GM23338 (cell line): Measurements from ENCODE around the gene TIMM29. TPM values are rescaled to one million over a fixed set of nuclear protein-coding genes. Genes with fewer than 3 reads are reported as not detected.
"Not testable (repeated sequence)": the region's sequence is repeated elsewhere in the genome, so short reads cannot be mapped to it uniquely, and the experiment has no call there.

Source experiments
- ATAC-seq: fragments of 200-7000 bp; cut with Tn5 transposase; 3 replicates; pipeline ENCODE4 v1.9.1; 2020
- DNase-seq: peaks from one replicate; pipeline ENCODE4 v3.0.0-alpha.2; 2015; ENCODE audit warnings: low spot score
- H2AFZ ChIP-seq: fragments of 200-600 bp; sonication (generic); 2 replicates; pipeline ENCODE4 v1.8.0; 2016; ENCODE audit warnings: antibody characterized with exemption, mild to moderate bottlenecking, moderate library complexity
- H3F3A ChIP-seq: fragments of 200-600 bp; sonication (generic); replicated peaks from 2 replicates; pipeline ENCODE4 v1.8.0; 2017; ENCODE audit warnings: antibody characterized with exemption, mixed run types, low read depth
- H3K27ac ChIP-seq: fragments of 200-600 bp; sonication (generic); 2 replicates; pipeline ENCODE4 v1.6.1; 2016; ENCODE audit warnings: low read depth
- H3K27me3 ChIP-seq: fragments of 200-600 bp; sonication (generic); 2 replicates; pipeline ENCODE4 v1.8.0; 2016; ENCODE audit warnings: mild to moderate bottlenecking, mixed run types, moderate library complexity; ENCODE audit not compliant: insufficient read depth
- H3K36me3 ChIP-seq: fragments of 200-600 bp; sonication (generic); 2 replicates; pipeline ENCODE4 v1.8.0; 2016; ENCODE audit warnings: mild to moderate bottlenecking; ENCODE audit not compliant: insufficient read depth
- H3K4me1 ChIP-seq: fragments of 200-600 bp; sonication (generic); 2 replicates; pipeline ENCODE4 v1.8.0; 2016; ENCODE audit warnings: mild to moderate bottlenecking, moderate library complexity; ENCODE audit not compliant: insufficient read depth
- H3K4me2 ChIP-seq: fragments of 200-600 bp; sonication (generic); 2 replicates; pipeline ENCODE4 v1.7.1; 2017; ENCODE audit warnings: mixed run types
- H3K4me3 ChIP-seq: fragments of 200-600 bp; sonication (generic); 2 replicates; pipeline ENCODE4 v1.6.1; 2016; ENCODE audit warnings: mixed run types
- H3K79me2 ChIP-seq: fragments of 200-600 bp; sonication (generic); replicated peaks from 2 replicates; pipeline ENCODE4 v1.8.0; 2017; ENCODE audit warnings: mild to moderate bottlenecking; ENCODE audit not compliant: insufficient read depth
- H3K9me2 ChIP-seq: fragments of 200-600 bp; sonication (generic); 2 replicates; pipeline ENCODE4 v1.8.0; 2017; ENCODE audit not compliant: insufficient read depth
- H4K20me1 ChIP-seq: fragments of 200-600 bp; sonication (generic); replicated peaks from 2 replicates; pipeline ENCODE4 v1.8.0; 2017; ENCODE audit warnings: mild to moderate bottlenecking; ENCODE audit not compliant: insufficient read depth
- H3K27ac Mint-ChIP-seq: 2 replicates; pipeline ENCODE4 v1.8.0; 2020; ENCODE audit warnings: inconsistent platforms, mild to moderate bottlenecking, moderate library complexity, mixed read lengths
- H3K27me3 Mint-ChIP-seq: 3 replicates; pipeline ENCODE4 v1.8.0; 2022; ENCODE audit warnings: low read depth, mild to moderate bottlenecking, moderate library complexity, mixed read lengths, inconsistent platforms; ENCODE audit not compliant: insufficient read depth, poor library complexity
- H3K36me3 Mint-ChIP-seq: 3 replicates; pipeline ENCODE4 v1.8.0; 2021; ENCODE audit warnings: low read depth, mild to moderate bottlenecking, inconsistent platforms, moderate library complexity, mixed read lengths
- H3K4me1 Mint-ChIP-seq: 3 replicates; pipeline ENCODE4 v1.8.0; 2020; ENCODE audit warnings: mild to moderate bottlenecking, inconsistent platforms, mixed read lengths
- H3K4me3 Mint-ChIP-seq: 3 replicates; pipeline ENCODE4 v1.8.0; 2021; ENCODE audit warnings: moderate library complexity, mild to moderate bottlenecking, inconsistent platforms, mixed read lengths
- H3K9me3 Mint-ChIP-seq: 3 replicates; pipeline ENCODE4 v1.8.0; 2020; ENCODE audit warnings: moderate library complexity, mild to moderate bottlenecking, inconsistent platforms, mixed read lengths
- EZH2phosphoT487 ChIP-seq: fragments of 200-600 bp; sonication (generic); IDR thresholded peaks from one replicate; pipeline ENCODE4 v1.8.1; 2018; ENCODE audit warnings: antibody characterized with exemption; ENCODE audit not compliant: unreplicated experiment
- NANOG ChIP-seq: IDR thresholded peaks from 2 replicates; pipeline ENCODE4 v1.6.1; 2016; ENCODE audit warnings: antibody characterized with exemption, borderline replicate concordance
- POLR2AphosphoS5 ChIP-seq: IDR thresholded peaks from 2 replicates; pipeline ENCODE4 v1.6.1; 2016; ENCODE audit warnings: antibody characterized with exemption, low read depth
- ZNF331 ChIP-seq: fragments of 250-450 bp; sonication (Bioruptor Pico); IDR thresholded peaks from 2 replicates; pipeline ENCODE4 v1.5.0; 2020; ENCODE audit warnings: low read depth, mild to moderate bottlenecking, moderate library complexity
- polyA plus RNA-seq: library from polyadenylated mRNA; unstranded; fragments of >200 nt; fragmentation: Nextera tagmentation; extraction: Ambion mirVana; gene quantifications from 2 replicates; pipeline ENCODE4 v1.2.1, GENCODE V29; 2016
- total RNA-seq: library from RNA; depleted of rRNA; stranded (reverse); fragments of >200 nt; shearing (Covaris generic); gene quantifications from 2 replicates; pipeline ENCODE4 v1.2.3, GENCODE V29; 2014
- TF ChIP-seq, protein P1 (sequence below), 2 experiments: fragments of 200-600 bp in 1 of 2; sonication (generic) in 1 of 2; conservative IDR thresholded peaks; 2 replicates each; pipeline versions ENCODE4 v1.5.1 to v1.6.1; 2016 to 2017; ENCODE audit warnings: antibody characterized with exemption in 2 of 2, low read depth in 2 of 2, mild to moderate bottlenecking in 2 of 2, moderate library complexity in 1 of 2
- TF ChIP-seq, protein P2 (sequence below): fragments of 250-450 bp; sonication (Bioruptor Pico); IDR thresholded peaks from 2 replicates; pipeline ENCODE4 v1.5.0; 2020; ENCODE audit warnings: mild to moderate bottlenecking, moderate library complexity
- TF ChIP-seq, protein P3 (sequence below): IDR thresholded peaks from one replicate; pipeline ENCODE4 v1.6.1; 2018; ENCODE audit warnings: antibody characterized with exemption; ENCODE audit not compliant: unreplicated experiment

Gene TIMM29
- total and polyA plus RNA-seq, 2 experiments from 2014 or later, result 24.1 to 60.7 TPM

DNA sequence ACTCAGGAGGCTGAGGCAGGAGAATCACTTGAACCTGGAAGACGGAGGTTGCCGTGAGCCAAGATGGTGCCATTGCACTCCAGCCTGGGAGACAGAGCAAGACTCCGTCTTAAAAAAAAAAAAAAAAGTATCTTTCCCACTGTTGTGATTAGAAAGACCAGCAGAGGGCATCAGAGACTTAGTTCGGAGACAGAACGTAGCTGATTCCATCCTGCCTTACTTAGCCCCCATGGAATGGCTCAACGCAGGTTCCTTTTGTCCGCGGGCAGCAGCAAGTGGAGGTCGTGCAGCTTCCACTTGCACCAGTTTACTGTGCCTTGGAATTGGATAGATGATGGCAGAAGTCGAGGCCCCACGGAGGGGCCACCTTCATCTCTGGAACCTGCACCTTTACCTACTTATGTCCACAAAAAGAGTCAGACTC is 8.1 kb downstream of the TIMM29 start:
- H3F3A ChIP-seq, result peaks cover 10% of the 10 kb centered on the region; the same call in 1 of the 2 replicates
- DNase-seq (peak; percentile 96), ATAC-seq (peak; percentile 94)
- Mint-ChIP-seq H3K36me3 (peaks cover 6% of the 10 kb centered on the region; the same call in 2 of the 3 replicates), H3K4me1 (peaks cover 3% of the 10 kb centered on the region; the same call in 1 of the 3 replicates), H3K27me3 (peaks cover 6% of the 10 kb centered on the region), H3K9me3 (no peaks in the 10 kb centered on the region), H3K27ac (peak overlapping the region; percentile 78; the same call in 1 of the 2 replicates), H3K4me3 (no peak overlapping the region)
- H3K79me2 ChIP-seq, result peaks cover 5% of the 10 kb centered on the region
- H3K4me3 ChIP-seq, result no peak overlapping the region
- peak overlapping the region; percentile 82 for H2AFZ ChIP-seq
- H3K4me1 ChIP-seq, result peaks cover 4% of the 10 kb centered on the region
- H3K27me3 ChIP-seq, result no peaks in the 10 kb centered on the region
- no peaks in the 10 kb centered on the region for H3K36me3 ChIP-seq
- no peak overlapping the region for H3K4me2 ChIP-seq
- H3K27ac ChIP-seq, result 0 out of 2 replicates have a peak overlapping the region, but pooled peaks have one; percentile 39
- no peaks in the 10 kb centered on the region for H3K9me2 ChIP-seq
- TF ChIP-seq, protein P1, sequence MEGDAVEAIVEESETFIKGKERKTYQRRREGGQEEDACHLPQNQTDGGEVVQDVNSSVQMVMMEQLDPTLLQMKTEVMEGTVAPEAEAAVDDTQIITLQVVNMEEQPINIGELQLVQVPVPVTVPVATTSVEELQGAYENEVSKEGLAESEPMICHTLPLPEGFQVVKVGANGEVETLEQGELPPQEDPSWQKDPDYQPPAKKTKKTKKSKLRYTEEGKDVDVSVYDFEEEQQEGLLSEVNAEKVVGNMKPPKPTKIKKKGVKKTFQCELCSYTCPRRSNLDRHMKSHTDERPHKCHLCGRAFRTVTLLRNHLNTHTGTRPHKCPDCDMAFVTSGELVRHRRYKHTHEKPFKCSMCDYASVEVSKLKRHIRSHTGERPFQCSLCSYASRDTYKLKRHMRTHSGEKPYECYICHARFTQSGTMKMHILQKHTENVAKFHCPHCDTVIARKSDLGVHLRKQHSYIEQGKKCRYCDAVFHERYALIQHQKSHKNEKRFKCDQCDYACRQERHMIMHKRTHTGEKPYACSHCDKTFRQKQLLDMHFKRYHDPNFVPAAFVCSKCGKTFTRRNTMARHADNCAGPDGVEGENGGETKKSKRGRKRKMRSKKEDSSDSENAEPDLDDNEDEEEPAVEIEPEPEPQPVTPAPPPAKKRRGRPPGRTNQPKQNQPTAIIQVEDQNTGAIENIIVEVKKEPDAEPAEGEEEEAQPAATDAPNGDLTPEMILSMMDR (conservative IDR thresholded peaks at IDR 0.05; ENCODE audit: low read depth in 2 of 2), result peak; percentile 80 to 82
- TF ChIP-seq ZNF331 (CRISPR knock-in tag) (no peak), NANOG (no peak), EZH2phosphoT487 (no peak), POLR2AphosphoS5 (no peak)
- TF ChIP-seq, protein P2, sequence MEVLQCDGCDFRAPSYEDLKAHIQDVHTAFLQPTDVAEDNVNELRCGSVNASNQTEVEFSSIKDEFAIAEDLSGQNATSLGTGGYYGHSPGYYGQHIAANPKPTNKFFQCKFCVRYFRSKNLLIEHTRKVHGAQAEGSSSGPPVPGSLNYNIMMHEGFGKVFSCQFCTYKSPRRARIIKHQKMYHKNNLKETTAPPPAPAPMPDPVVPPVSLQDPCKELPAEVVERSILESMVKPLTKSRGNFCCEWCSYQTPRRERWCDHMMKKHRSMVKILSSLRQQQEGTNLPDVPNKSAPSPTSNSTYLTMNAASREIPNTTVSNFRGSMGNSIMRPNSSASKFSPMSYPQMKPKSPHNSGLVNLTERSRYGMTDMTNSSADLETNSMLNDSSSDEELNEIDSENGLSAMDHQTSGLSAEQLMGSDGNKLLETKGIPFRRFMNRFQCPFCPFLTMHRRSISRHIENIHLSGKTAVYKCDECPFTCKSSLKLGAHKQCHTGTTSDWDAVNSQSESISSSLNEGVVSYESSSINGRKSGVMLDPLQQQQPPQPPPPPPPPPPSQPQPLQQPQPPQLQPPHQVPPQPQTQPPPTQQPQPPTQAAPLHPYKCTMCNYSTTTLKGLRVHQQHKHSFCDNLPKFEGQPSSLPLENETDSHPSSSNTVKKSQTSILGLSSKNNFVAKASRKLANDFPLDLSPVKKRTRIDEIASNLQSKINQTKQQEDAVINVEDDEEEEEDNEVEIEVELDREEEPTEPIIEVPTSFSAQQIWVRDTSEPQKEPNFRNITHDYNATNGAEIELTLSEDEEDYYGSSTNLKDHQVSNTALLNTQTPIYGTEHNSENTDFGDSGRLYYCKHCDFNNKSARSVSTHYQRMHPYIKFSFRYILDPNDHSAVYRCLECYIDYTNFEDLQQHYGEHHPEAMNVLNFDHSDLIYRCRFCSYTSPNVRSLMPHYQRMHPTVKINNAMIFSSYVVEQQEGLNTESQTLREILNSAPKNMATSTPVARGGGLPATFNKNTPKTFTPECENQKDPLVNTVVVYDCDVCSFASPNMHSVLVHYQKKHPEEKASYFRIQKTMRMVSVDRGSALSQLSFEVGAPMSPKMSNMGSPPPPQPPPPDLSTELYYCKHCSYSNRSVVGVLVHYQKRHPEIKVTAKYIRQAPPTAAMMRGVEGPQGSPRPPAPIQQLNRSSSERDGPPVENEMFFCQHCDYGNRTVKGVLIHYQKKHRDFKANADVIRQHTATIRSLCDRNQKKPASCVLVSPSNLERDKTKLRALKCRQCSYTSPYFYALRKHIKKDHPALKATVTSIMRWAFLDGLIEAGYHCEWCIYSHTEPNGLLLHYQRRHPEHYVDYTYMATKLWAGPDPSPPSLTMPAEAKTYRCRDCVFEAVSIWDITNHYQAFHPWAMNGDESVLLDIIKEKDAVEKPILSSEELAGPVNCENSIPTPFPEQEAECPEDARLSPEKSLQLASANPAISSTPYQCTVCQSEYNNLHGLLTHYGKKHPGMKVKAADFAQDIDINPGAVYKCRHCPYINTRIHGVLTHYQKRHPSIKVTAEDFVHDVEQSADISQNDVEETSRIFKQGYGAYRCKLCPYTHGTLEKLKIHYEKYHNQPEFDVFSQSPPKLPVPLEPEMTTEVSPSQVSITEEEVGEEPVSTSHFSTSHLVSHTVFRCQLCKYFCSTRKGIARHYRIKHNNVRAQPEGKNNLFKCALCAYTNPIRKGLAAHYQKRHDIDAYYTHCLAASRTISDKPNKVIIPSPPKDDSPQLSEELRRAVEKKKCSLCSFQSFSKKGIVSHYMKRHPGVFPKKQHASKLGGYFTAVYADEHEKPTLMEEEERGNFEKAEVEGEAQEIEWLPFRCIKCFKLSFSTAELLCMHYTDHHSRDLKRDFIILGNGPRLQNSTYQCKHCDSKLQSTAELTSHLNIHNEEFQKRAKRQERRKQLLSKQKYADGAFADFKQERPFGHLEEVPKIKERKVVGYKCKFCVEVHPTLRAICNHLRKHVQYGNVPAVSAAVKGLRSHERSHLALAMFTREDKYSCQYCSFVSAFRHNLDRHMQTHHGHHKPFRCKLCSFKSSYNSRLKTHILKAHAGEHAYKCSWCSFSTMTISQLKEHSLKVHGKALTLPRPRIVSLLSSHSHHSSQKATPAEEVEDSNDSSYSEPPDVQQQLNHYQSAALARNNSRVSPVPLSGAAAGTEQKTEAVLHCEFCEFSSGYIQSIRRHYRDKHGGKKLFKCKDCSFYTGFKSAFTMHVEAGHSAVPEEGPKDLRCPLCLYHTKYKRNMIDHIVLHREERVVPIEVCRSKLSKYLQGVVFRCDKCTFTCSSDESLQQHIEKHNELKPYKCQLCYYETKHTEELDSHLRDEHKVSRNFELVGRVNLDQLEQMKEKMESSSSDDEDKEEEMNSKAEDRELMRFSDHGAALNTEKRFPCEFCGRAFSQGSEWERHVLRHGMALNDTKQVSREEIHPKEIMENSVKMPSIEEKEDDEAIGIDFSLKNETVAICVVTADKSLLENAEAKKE, result no peak
- TF ChIP-seq, protein P3, sequence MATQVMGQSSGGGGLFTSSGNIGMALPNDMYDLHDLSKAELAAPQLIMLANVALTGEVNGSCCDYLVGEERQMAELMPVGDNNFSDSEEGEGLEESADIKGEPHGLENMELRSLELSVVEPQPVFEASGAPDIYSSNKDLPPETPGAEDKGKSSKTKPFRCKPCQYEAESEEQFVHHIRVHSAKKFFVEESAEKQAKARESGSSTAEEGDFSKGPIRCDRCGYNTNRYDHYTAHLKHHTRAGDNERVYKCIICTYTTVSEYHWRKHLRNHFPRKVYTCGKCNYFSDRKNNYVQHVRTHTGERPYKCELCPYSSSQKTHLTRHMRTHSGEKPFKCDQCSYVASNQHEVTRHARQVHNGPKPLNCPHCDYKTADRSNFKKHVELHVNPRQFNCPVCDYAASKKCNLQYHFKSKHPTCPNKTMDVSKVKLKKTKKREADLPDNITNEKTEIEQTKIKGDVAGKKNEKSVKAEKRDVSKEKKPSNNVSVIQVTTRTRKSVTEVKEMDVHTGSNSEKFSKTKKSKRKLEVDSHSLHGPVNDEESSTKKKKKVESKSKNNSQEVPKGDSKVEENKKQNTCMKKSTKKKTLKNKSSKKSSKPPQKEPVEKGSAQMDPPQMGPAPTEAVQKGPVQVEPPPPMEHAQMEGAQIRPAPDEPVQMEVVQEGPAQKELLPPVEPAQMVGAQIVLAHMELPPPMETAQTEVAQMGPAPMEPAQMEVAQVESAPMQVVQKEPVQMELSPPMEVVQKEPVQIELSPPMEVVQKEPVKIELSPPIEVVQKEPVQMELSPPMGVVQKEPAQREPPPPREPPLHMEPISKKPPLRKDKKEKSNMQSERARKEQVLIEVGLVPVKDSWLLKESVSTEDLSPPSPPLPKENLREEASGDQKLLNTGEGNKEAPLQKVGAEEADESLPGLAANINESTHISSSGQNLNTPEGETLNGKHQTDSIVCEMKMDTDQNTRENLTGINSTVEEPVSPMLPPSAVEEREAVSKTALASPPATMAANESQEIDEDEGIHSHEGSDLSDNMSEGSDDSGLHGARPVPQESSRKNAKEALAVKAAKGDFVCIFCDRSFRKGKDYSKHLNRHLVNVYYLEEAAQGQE, result no peak
- peaks cover 5% of the 10 kb centered on the region; the same call in 1 of the 2 replicates for H4K20me1 ChIP-seq

DNA sequence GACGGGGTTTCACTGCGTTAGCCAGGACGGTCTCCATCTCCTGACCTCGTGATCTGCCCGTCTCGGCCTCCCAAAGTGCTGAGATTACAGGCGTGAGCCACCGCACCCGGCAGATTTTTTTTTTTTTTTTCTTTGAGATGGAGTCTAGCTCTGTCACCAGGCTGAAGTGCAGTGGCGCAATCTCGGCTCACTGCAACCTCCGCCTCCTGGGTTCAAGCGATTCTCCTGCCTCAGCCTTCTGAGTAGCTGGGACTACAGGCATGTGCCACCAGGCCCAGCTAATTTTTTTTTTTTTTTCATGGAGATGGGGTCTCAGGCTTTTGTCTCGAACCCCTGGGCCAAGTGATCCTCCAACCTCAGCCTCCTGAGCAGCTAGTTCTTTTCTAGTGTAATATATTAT is 13.0 kb downstream of the TIMM29 start:
- H3K79me2 ChIP-seq, H3F3A ChIP-seq, ATAC-seq, H3K27ac Mint-ChIP-seq, H3K27ac ChIP-seq, H3K36me3 Mint-ChIP-seq, H2AFZ ChIP-seq, H4K20me1 ChIP-seq, H3K27me3 Mint-ChIP-seq, H3K4me2 ChIP-seq, DNase-seq, H3K9me2 ChIP-seq, H3K4me1 ChIP-seq, H3K4me1 Mint-ChIP-seq, H3K36me3 ChIP-seq, H3K9me3 Mint-ChIP-seq, H3K4me3 ChIP-seq, H3K4me3 Mint-ChIP-seq, H3K27me3 ChIP-seq: not testable (repeated sequence)
